HepG2 (cell line): ENCODE results near the gene OR6N1. TPM values are rescaled to one million over a fixed set of nuclear protein-coding genes. Genes with fewer than 3 reads are reported as not detected.

Experiments
- ATAC-seq: fragments of 200-7000 bp; cut with Tn5 transposase; 3 replicates; pipeline ENCODE4 v1.9.1; 2020; ENCODE audit warnings: mild to moderate bottlenecking, moderate library complexity
- BruUV-seq: library from RNA; stranded (reverse); fragments of 400-500 nt; replicated peaks from 2 replicates; lab custom pipeline; 2021; lab: Mats Ljungman, UMichigan
- CTCF ChIA-PET: fragments of 300-600 bp; formaldehyde crosslinking; extraction: SDS; loops from one replicate; lab custom pipeline; 2021; ENCODE audit warnings: low total read pairs, inconsistent platforms, low intra/inter-chr PET ratio; lab: Yijun Ruan, JAX
- POLR2A ChIA-PET: fragments of 350-600 bp; sonication (Branson Sonifier 250); formaldehyde crosslinking; loops from one replicate; lab custom pipeline; 2020; ENCODE audit warnings: antibody characterized with exemption, inconsistent platforms; lab: Yijun Ruan, JAX
- DNase-seq: peaks from one replicate; pipeline ENCODE4 v3.0.0-alpha.2; 2015; ENCODE audit warnings: low spot score
- FAIRE-seq: peaks from 3 replicates; lab custom pipeline; 2011; peaks lifted over from hg19 to GRCh38; lab: Jason Lieb, UNC
- H2AFZ ChIP-seq: one replicate; pipeline ENCODE4 v1.6.1; 2011; ENCODE audit warnings: low read length, inconsistent platforms
- H3K27ac ChIP-seq: fragments of 300-600 bp; 3 replicates; pipeline ENCODE4 v1.8.0; 2011; ENCODE audit warnings: mixed run types, mild to moderate bottlenecking, mixed read lengths, low read length, inconsistent platforms; ENCODE audit not compliant: insufficient read depth; ENCODE audit errors: extremely low read length
- H3K27me3 ChIP-seq, 2 experiments: fragments of 200-600 bp in 1 of 2; 2 replicates in 1 of 2; 3 replicates in 1 of 2; pipeline versions ENCODE4 v1.6.0 to v1.8.0; 2011; ENCODE audit warnings: low read length in 2 of 2, mild to moderate bottlenecking in 2 of 2, moderate library complexity in 2 of 2, inconsistent platforms in 1 of 2; ENCODE audit not compliant: insufficient read depth in 2 of 2, control insufficient read depth in 1 of 2
- H3K36me3 ChIP-seq, 2 experiments: fragments of 200-600 bp in 1 of 2; replicated peaks in 1 of 2; 2 replicates in 1 of 2; 3 replicates in 1 of 2; pipeline versions ENCODE4 v1.5.1 to v1.8.0; 2011; ENCODE audit warnings: low read length in 2 of 2, inconsistent platforms in 1 of 2; ENCODE audit not compliant: insufficient read depth in 2 of 2, control insufficient read depth in 1 of 2
- H3K4me1 ChIP-seq: 2 replicates; pipeline ENCODE4 v1.5.1; 2012; ENCODE audit warnings: low read length, inconsistent platforms; ENCODE audit not compliant: insufficient read depth
- H3K4me2 ChIP-seq: 2 replicates; pipeline ENCODE4 v1.6.0; 2011; ENCODE audit warnings: low read depth, low read length, inconsistent platforms
- H3K4me3 ChIP-seq, 3 experiments: fragments of 200-600 bp in 1 of 3; sonication (generic), shearing (Covaris generic) in 1 of 3; replicated peaks in 1 of 3; 2 replicates each; pipeline ENCODE4 v1.5.1; 2011 to 2016; ENCODE audit warnings: low read length in 3 of 3, inconsistent platforms in 2 of 3, low read depth in 2 of 3, mild to moderate bottlenecking in 2 of 3, control low read depth in 1 of 3, mixed read lengths in 1 of 3; ENCODE audit not compliant: insufficient read depth in 1 of 3
- H3K79me2 ChIP-seq: one replicate; pipeline ENCODE4 v1.6.1; 2011; ENCODE audit warnings: low read length, inconsistent platforms; ENCODE audit not compliant: insufficient read depth
- H3K9ac ChIP-seq: 2 replicates; pipeline ENCODE4 v1.6.0; 2011; ENCODE audit warnings: mild to moderate bottlenecking, low read depth, low read length, inconsistent platforms; ENCODE audit not compliant: insufficient read depth
- H3K9me3 ChIP-seq: 2 replicates; pipeline ENCODE4 v1.5.1; 2012; ENCODE audit warnings: mild to moderate bottlenecking, low read length
- H4K20me1 ChIP-seq: 2 replicates; pipeline ENCODE4 v1.6.0; 2011; ENCODE audit warnings: inconsistent platforms, mild to moderate bottlenecking, low read length, moderate library complexity; ENCODE audit not compliant: insufficient read depth
- AHR ChIP-seq: IDR thresholded peaks from 2 replicates; pipeline ENCODE4 v1.6.1; 2018; ENCODE audit warnings: missing genetic modification reagents, missing compliant biosample characterization
- EED ChIP-seq: sonication (generic); formaldehyde crosslinking; IDR thresholded peaks from 2 replicates; pipeline ENCODE4 v1.5.0; 2020; ENCODE audit warnings: mild to moderate bottlenecking, missing genetic modification reagents
- HNRNPL ChIP-seq: fragments of 200-400 bp; formaldehyde crosslinking; IDR thresholded peaks from 2 replicates; pipeline ENCODE4 v1.6.1; 2017; ENCODE audit warnings: mild to moderate bottlenecking, low read depth, low read length
- KDM2A ChIP-seq: sonication (generic); formaldehyde crosslinking; IDR thresholded peaks from 2 replicates; pipeline ENCODE4 v1.4.0; 2020; ENCODE audit warnings: low read depth, missing genetic modification reagents, borderline replicate concordance
- KLF12 ChIP-seq: sonication (generic); formaldehyde crosslinking; IDR thresholded peaks from 2 replicates; pipeline ENCODE4 v1.4.0; 2020; ENCODE audit warnings: missing genetic modification reagents, borderline replicate concordance
- KLF6 ChIP-seq: IDR thresholded peaks from 2 replicates; pipeline ENCODE4 v1.8.0; 2016; ENCODE audit warnings: missing biosample characterization, missing genetic modification reagents
- NKX3-1 ChIP-seq: sonication (generic); formaldehyde crosslinking; IDR thresholded peaks from 2 replicates; pipeline ENCODE4 v1.5.0; 2020; ENCODE audit warnings: missing genetic modification reagents
- PRMT3 ChIP-seq: sonication (generic); formaldehyde crosslinking; IDR thresholded peaks from 2 replicates; pipeline ENCODE4 v1.8.1; 2022; ENCODE audit warnings: low read depth, mild to moderate bottlenecking, moderate library complexity, missing genetic modification reagents, borderline replicate concordance
- RBFOX2 ChIP-seq: fragments of 200-400 bp; formaldehyde crosslinking; IDR thresholded peaks from 2 replicates; pipeline ENCODE4 v1.6.1; 2017; ENCODE audit warnings: low read depth, mild to moderate bottlenecking, low read length
- U2AF1 ChIP-seq: fragments of 200-400 bp; formaldehyde crosslinking; optimal IDR thresholded peaks from 2 replicates; pipeline ENCODE3; 2017; ENCODE audit warnings: mild to moderate bottlenecking, low read depth, low read length
- ZFX ChIP-seq: sonication (generic); formaldehyde crosslinking; IDR thresholded peaks from 2 replicates; pipeline ENCODE4 v1.4.0; 2020; ENCODE audit warnings: mild to moderate bottlenecking, low read depth, missing genetic modification reagents, moderate library complexity
- ZNF564 ChIP-seq: sonication (generic); formaldehyde crosslinking; IDR thresholded peaks from 2 replicates; pipeline ENCODE4 v1.8.1; 2023; ENCODE audit warnings: mild to moderate bottlenecking, missing genetic modification reagents
- ZNF761 ChIP-seq: sonication (generic); formaldehyde crosslinking; conservative IDR thresholded peaks from 2 replicates; pipeline ENCODE4 v1.4.0; 2020; ENCODE audit warnings: mild to moderate bottlenecking, missing genetic modification reagents
- ZSCAN29 ChIP-seq: sonication (generic); formaldehyde crosslinking; conservative IDR thresholded peaks from 2 replicates; pipeline ENCODE4 v1.4.0; 2020; ENCODE audit warnings: mild to moderate bottlenecking, missing genetic modification reagents
- WGBS: methylation state at CpG from one replicate; pipeline ENCODE4 v1.1.6; 2017; ENCODE audit warnings: low lambda C conversion rate; 5-methylcytosine and 5-hydroxymethylcytosine counted together
- in situ Hi-C: cut with HindIII; loops from 2 replicates; pipeline ENCODE4 v1.10.0; 2017; ENCODE audit warnings: low pct_unique_long_range_greater_than_20kb; ENCODE audit not compliant: extremely low pct_ligation_motif_present
- intact Hi-C: fragments of 100-400 bp; cut with micrococcal nuclease; formaldehyde crosslinking; loops from one replicate; pipeline ENCODE4 v1.10.0; 2022; ENCODE audit not compliant: unreplicated experiment
- polyA plus RNA-seq, 8 experiments: library from polyadenylated mRNA; depleted of rRNA in 3 of 8; stranded (reverse) in 7 of 8; unstranded in 1 of 8; fragments of >200 nt; fragmentation: Illumina TruSeq in 4 of 8; extraction: Trizol in 4 of 8; gene quantifications; 2 replicates each; pipeline versions ENCODE4 v1.2.1 to v1.2.3, GENCODE V29; 2011 to 2016; ENCODE audit warnings: low read depth in 4 of 8, missing spikeins in 1 of 8, mixed read lengths in 1 of 8; ENCODE audit not compliant: insufficient read depth in 1 of 8
- total RNA-seq, 5 experiments: library from RNA; depleted of rRNA; stranded (reverse); fragments of >200 nt; fragmentation: Illumina TruSeq; extraction: Trizol; gene quantifications; 2 replicates each; pipeline ENCODE4 v1.2.3, GENCODE V29; 2016; ENCODE audit warnings: low read depth in 1 of 5
- TF ChIP-seq, protein P1 (sequence below): IDR thresholded peaks from 2 replicates; pipeline ENCODE4 v1.6.1; 2012; ENCODE audit warnings: low read depth, low read length, improper control_type of control experiment
- TF ChIP-seq, protein P2 (sequence below): sonication (generic); formaldehyde crosslinking; IDR thresholded peaks from 2 replicates; pipeline ENCODE4 v1.8.0; 2022; ENCODE audit warnings: mild to moderate bottlenecking, missing genetic modification reagents, moderate library complexity

The OR6N1 gene
- total and polyA plus RNA-seq, 2 of the 13 experiments (the other 11 are each of a cell fraction or from before 2014, with no cell fraction given), result not detected

DNA sequence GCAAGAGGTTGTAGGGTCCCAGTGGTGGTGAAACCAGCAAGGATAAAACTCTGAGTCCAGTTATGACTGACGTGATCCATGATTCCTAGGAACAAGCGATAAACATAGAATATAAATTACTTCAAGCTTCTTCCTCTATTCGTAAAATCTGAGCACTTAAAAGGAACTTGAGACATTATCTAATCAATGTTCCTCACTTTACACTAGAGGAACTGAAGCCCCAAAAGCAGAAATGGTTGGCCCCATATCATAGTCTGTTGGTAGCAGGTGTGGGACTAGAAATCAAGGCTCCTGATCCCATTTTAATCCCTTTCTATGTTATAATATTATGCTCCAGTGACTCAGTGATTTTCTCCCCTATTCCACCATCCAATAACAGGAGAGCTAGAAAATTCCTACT, 37.3 kb upstream of the OR6N1 start:
- H3K4me2 ChIP-seq, result no peak overlapping the region
- no peak for DNase-seq
- intact Hi-C loops (no loop called here), in situ Hi-C loops (no loop called here)
- no peaks in the 10 kb centered on the region for H3K4me1 ChIP-seq
- ChIA-PET POLR2A (no interaction called here), CTCF (no interaction called here)
- TF ChIP-seq NKX3-1 (CRISPR knock-in tag) (no peak), KLF12 (CRISPR knock-in tag) (no peak)
- TF ChIP-seq, protein P1, sequence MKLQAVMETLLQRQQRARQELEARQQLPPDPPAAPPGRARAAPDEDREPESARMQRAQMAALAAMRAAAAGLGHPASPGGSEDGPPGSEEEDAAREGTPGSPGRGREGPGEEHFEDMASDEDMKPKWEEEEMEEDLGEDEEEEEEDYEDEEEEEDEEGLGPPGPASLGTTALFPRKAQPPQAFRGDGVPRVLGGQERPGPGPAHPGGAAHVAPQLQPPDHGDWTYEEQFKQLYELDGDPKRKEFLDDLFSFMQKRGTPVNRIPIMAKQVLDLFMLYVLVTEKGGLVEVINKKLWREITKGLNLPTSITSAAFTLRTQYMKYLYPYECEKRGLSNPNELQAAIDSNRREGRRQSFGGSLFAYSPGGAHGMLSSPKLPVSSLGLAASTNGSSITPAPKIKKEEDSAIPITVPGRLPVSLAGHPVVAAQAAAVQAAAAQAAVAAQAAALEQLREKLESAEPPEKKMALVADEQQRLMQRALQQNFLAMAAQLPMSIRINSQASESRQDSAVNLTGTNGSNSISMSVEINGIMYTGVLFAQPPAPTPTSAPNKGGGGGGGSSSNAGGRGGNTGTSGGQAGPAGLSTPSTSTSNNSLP, result no peak
- H3K9me3 ChIP-seq, result peaks cover 16% of the 10 kb centered on the region; the same call in 1 of the 2 replicates
- no peak for FAIRE-seq
- no peaks in the 10 kb centered on the region for H3K79me2 ChIP-seq
- no TSS peak for BruUV-seq
- no peak overlapping the region for H3K4me3 ChIP-seq
- no peak overlapping the region for H3K27ac ChIP-seq
- H3K27me3 ChIP-seq, result no peaks in the 10 kb centered on the region
- H3K36me3 ChIP-seq, result no peaks in the 10 kb centered on the region
- ATAC-seq, result no peak
- H3K9ac ChIP-seq, result no peak overlapping the region
- 17% methylated on average over 3 of the region's 3 CpGs for WGBS
- H4K20me1 ChIP-seq, result no peaks in the 10 kb centered on the region
- H2AFZ ChIP-seq, result no peak overlapping the region

DNA sequence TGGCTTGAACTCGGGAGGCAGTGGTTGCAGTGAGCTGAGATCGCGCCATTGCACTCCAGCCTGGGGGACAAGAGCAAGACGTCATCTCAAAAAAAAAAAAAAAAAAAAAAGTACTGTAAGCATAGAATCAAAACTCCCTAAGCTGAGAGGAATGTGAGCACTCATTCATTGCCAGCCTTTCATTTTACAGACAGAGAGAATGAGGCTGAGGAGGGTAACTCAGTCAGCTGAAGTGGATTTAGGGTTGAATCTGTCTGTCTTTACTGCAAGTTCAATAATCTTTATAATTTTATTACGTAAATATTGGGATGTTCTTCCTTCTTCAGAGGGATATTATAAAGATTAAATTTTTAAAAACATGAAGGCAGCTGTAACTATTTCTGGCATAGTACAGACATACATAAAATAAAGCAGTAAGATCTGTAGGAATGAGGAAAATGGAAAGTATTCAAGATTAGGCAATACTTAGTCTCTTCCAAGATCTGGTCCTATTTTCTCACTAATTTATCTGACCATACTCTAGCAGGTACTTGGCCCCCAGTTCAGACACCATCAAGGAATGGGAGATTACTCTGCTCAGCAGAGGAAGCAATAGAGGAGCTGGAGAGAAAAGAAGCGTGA, 35.0 kb upstream of the OR6N1 start:
- Histone ChIP-seq H3K79me2 (no peaks in the 10 kb centered on the region), H2AFZ (no peak overlapping the region), H3K4me2 (no peak overlapping the region)
- POLR2A ChIA-PET, result no interaction called here
- no peak for TF ChIP-seq KDM2A (CRISPR knock-in tag)
- TF ChIP-seq HNRNPL, result no peak
- TF ChIP-seq RBFOX2, result no peak
- TF ChIP-seq ZNF761 (CRISPR knock-in tag), result no peak
- no peak for TF ChIP-seq PRMT3
- TF ChIP-seq, protein P2, sequence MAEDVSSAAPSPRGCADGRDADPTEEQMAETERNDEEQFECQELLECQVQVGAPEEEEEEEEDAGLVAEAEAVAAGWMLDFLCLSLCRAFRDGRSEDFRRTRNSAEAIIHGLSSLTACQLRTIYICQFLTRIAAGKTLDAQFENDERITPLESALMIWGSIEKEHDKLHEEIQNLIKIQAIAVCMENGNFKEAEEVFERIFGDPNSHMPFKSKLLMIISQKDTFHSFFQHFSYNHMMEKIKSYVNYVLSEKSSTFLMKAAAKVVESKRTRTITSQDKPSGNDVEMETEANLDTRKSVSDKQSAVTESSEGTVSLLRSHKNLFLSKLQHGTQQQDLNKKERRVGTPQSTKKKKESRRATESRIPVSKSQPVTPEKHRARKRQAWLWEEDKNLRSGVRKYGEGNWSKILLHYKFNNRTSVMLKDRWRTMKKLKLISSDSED (CRISPR knock-in tag), result no peak
- no peak for TF ChIP-seq ZFX
- TF ChIP-seq ZSCAN29 (CRISPR knock-in tag), result no peak
- no peak for TF ChIP-seq KLF6 (CRISPR knock-in tag)
- TF ChIP-seq ZNF564 (CRISPR knock-in tag), result no peak
- no peak for TF ChIP-seq U2AF1
- TF ChIP-seq EED (CRISPR knock-in tag), result no peak
- no peak for TF ChIP-seq AHR (CRISPR knock-in tag)
- TF ChIP-seq, all 625 proteins: peak for 0
- WGBS, result 14% methylated on average over 6 of the region's 6 CpGs
- H4K20me1 ChIP-seq, result no peaks in the 10 kb centered on the region
- BruUV-seq, result no TSS peak
- H3K4me1 ChIP-seq, result no peaks in the 10 kb centered on the region
- no peak for DNase-seq
- H3K9ac ChIP-seq, result no peak overlapping the region
- H3K27ac ChIP-seq, result no peak overlapping the region
- in situ Hi-C loops (no loop called here), intact Hi-C loops (no loop called here)
- no peak for ATAC-seq
- no peaks in the 10 kb centered on the region for H3K36me3 ChIP-seq
- no peak overlapping the region for H3K4me3 ChIP-seq
- CTCF ChIA-PET, result no interaction called here
- no peak for FAIRE-seq
- H3K9me3 ChIP-seq, result peaks cover 20% of the 10 kb centered on the region
- H3K27me3 ChIP-seq, result no peaks in the 10 kb centered on the region
